T-cell (primary cell): Measurements from ENCODE around the gene TFE3. TPM values are rescaled to one million over a fixed set of nuclear protein-coding genes. Genes with fewer than 3 reads are reported as not detected.

ENCODE experiments used
- ATAC-seq, 4 experiments: fragments of 200-7000 bp in 3 of 4; fragments of 150-1000 bp in 1 of 4; cut with Tn5 transposase; replicated peaks in 1 of 4; 1 replicate in 3 of 4; 2 replicates in 1 of 4; pipeline ENCODE4 v1.10.0; 2021; ENCODE audit warnings: moderate library complexity in 3 of 4, mild to moderate bottlenecking in 2 of 4, moderate number of reproducible peaks in 1 of 4
- CTCF ChIA-PET, 2 donors: fragments of 300-600 bp; sonication (Branson Sonifier 250); formaldehyde crosslinking; loops; one replicate each; lab custom pipeline; 2022; ENCODE audit warnings: antibody characterized with exemption in 2 of 2; lab: Charles Lee
- POLR2A ChIA-PET, 2 donors: fragments of 300-600 bp; sonication (Branson Sonifier 250); formaldehyde crosslinking; loops; one replicate each; lab custom pipeline; 2022; ENCODE audit warnings: antibody characterized with exemption in 2 of 2; lab: Charles Lee
- DNase-seq, 35 experiments: peaks; one replicate each; pipeline versions ENCODE4 v3.0.0 to v3.0.0-alpha.2; 2013 to 2023
- H3K27ac ChIP-seq: one replicate; pipeline ENCODE4 v1.5.1; 2013; ENCODE audit warnings: low read length
- H3K27me3 ChIP-seq, 2 experiments: replicated peaks in 1 of 2; 1 replicate in 1 of 2; 2 replicates in 1 of 2; pipeline versions ENCODE4 v1.6.1 to v1.7.0; 2013; ENCODE audit warnings: low read length in 1 of 2, mixed read lengths in 1 of 2; ENCODE audit not compliant: control insufficient read depth in 2 of 2, insufficient read depth in 2 of 2; ENCODE audit errors: extremely low read depth in 1 of 2
- H3K36me3 ChIP-seq, 2 donors: 1 replicate in 1 of 2; 2 replicates in 1 of 2; pipeline versions ENCODE4 v1.6.1 to v1.7.0; 2013; ENCODE audit warnings: low read length in 1 of 2; ENCODE audit not compliant: control insufficient read depth in 2 of 2, insufficient read depth in 1 of 2; ENCODE audit errors: extremely low read depth in 1 of 2
- H3K4me1 ChIP-seq, 2 experiments: 1 replicate in 1 of 2; 2 replicates in 1 of 2; pipeline versions ENCODE4 v1.6.1 to v1.7.0; 2013; ENCODE audit warnings: low read length in 2 of 2, mixed read lengths in 1 of 2; ENCODE audit not compliant: insufficient read depth in 2 of 2, control insufficient read depth in 1 of 2; ENCODE audit errors: extremely low read depth in 1 of 2
- H3K4me3 ChIP-seq, 2 donors: 1 replicate in 1 of 2; 2 replicates in 1 of 2; pipeline versions ENCODE4 v1.5.1 to v1.7.0; 2013; ENCODE audit warnings: mild to moderate bottlenecking in 2 of 2, low read length in 1 of 2, moderate library complexity in 1 of 2; ENCODE audit not compliant: control insufficient read depth in 1 of 2; ENCODE audit errors: extremely low read depth in 1 of 2
- H3K9me3 ChIP-seq: 2 replicates; pipeline ENCODE4 v1.7.0; 2013
- H3K27ac Mint-ChIP-seq, 2 donors: one replicate each; pipeline ENCODE4 v1.8.0; 2020 to 2021; ENCODE audit warnings: mild to moderate bottlenecking in 2 of 2, mixed read lengths in 2 of 2
- H3K27me3 Mint-ChIP-seq, 2 donors: one replicate each; pipeline ENCODE4 v1.8.0; 2021 to 2022; ENCODE audit warnings: mixed read lengths in 2 of 2
- H3K36me3 Mint-ChIP-seq: one replicate; pipeline ENCODE4 v1.8.0; 2021; ENCODE audit warnings: mixed read lengths
- H3K4me1 Mint-ChIP-seq, 3 donors: one replicate each; pipeline ENCODE4 v1.8.0; 2020 to 2022; ENCODE audit warnings: mixed read lengths in 3 of 3, mild to moderate bottlenecking in 1 of 3
- H3K4me3 Mint-ChIP-seq, 3 donors: one replicate each; pipeline ENCODE4 v1.8.0; 2020 to 2022; ENCODE audit warnings: mild to moderate bottlenecking in 3 of 3, mixed read lengths in 3 of 3, moderate library complexity in 3 of 3
- H3K9me3 Mint-ChIP-seq, 3 donors: one replicate each; pipeline ENCODE4 v1.8.0; 2020 to 2022; ENCODE audit warnings: mixed read lengths in 3 of 3
- WGBS: methylation state at CpG from one replicate; pipeline ENCODE4 v1.1.5; 2013; ENCODE audit warnings: missing lambda C conversion rate; ENCODE audit not compliant: insufficient coverage; 5-methylcytosine and 5-hydroxymethylcytosine counted together
- total RNA-seq, 35 experiments: library from RNA in 6 of 35; stranded (reverse) in 6 of 35; fragments of 120-200 nt in 1 of 35; gene quantifications; one replicate each; pipeline versions ENCODE4 v1.2.1 to v1.2.4 and lab custom pipeline; 2013 to 2026

TFE3 gene
- total RNA-seq, 5 donors from 2014 or later (not counting 1 experiment from before 2014, with no cell fraction given), result 34.3 to 38.8 (median 35.6) TPM

DNA sequence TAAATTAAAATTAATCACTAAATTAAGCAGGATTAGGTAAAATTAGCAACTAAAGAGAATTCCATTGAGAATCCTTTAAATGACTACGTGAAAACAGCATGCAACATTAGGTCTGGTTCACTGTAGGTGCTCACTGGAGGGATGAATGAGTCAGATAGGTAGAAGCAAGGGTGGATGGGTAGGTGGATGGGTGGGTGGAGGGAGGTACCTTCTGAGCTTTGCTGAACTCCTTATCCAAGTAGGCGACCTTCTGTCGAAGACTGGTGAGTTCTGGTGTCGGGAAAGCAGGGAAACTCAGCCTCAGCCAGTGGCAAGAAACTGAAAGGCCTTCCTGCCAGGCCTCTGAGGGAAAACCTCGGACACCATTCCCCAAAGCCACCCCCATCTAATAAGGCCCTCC lies 44.1 kb downstream of the TFE3 start:
- ATAC-seq, result no peak
- no peak for DNase-seq
- Mint-ChIP-seq H3K9me3 (no peaks in the 10 kb centered on the region), H3K36me3 (peaks cover 30% of the 10 kb centered on the region), H3K27ac (no peak overlapping the region), H3K27me3 (peaks cover 0 to 14% of the 10 kb centered on the region in 2 donors), H3K4me1 (peaks cover 29 to 43% (median 35%) of the 10 kb centered on the region in 3 donors), H3K4me3 (no peak overlapping the region)
- Histone ChIP-seq H3K27me3 (no peaks in the 10 kb centered on the region), H3K4me3 (no peak overlapping the region), H3K4me1 (peaks cover 0 to 23% of the 10 kb centered on the region in 2 experiments), H3K27ac (no peak overlapping the region), H3K36me3 (peaks cover 0 to 32% of the 10 kb centered on the region in 2 donors), H3K9me3 (no peaks in the 10 kb centered on the region)
- POLR2A ChIA-PET, result interaction anchor here in 1 of 2 donors (0.5 kb wide), 1 partner anchor 98 kb away, joined by 3 read pairs; no protein-coding TSS in a partner anchor
- CTCF ChIA-PET, result no interaction called here
- no CpG with 5 or more reads among the region's 5 CpGs for WGBS

DNA sequence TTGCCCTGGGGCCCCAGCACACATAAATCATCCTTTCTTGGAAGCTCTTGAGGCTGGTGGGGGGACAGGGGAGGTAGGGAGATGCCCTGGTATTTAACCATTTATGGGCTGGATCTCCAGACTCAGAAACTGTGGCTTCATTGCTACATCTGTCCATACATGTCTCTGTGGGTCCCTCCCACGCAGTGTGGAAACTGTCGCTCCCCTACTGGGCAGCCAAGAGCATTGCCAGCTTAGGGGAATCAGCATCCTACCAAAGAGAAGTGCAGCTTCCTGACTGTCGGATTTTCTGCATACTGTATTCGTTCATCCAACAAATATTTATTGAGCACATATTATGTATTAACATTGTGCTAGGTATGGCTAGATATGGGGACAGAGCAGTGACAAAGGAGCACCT lies 44.8 kb downstream of the TFE3 start:
- WGBS, result no CpG with 5 or more reads among the region's 4 CpGs
- H3K4me3 ChIP-seq, result no peak overlapping the region
- ChIA-PET CTCF (interaction anchor here in 1 of 2 donors (0.6 kb wide), 1 partner anchor 49 kb away, joined by 8 read pairs; no protein-coding TSS in a partner anchor), POLR2A (no interaction called here)
- peaks cover 0 to 14% of the 10 kb centered on the region in 2 donors for H3K27me3 Mint-ChIP-seq
- peaks cover 30% of the 10 kb centered on the region for H3K36me3 Mint-ChIP-seq
- peaks cover 0 to 23% of the 10 kb centered on the region in 2 experiments for H3K4me1 ChIP-seq
- no peak for ATAC-seq
- H3K4me1 Mint-ChIP-seq, result peaks cover 29 to 42% (median 32%) of the 10 kb centered on the region in 3 donors
- no peak overlapping the region for H3K4me3 Mint-ChIP-seq
- DNase-seq, result no peak
- H3K9me3 ChIP-seq, result no peaks in the 10 kb centered on the region
- no peaks in the 10 kb centered on the region for H3K27me3 ChIP-seq
- H3K9me3 Mint-ChIP-seq, result no peaks in the 10 kb centered on the region
- H3K36me3 ChIP-seq, result peaks cover 0 to 37% of the 10 kb centered on the region in 2 donors
- H3K27ac Mint-ChIP-seq, result no peak overlapping the region
- no peak overlapping the region for H3K27ac ChIP-seq

DNA sequence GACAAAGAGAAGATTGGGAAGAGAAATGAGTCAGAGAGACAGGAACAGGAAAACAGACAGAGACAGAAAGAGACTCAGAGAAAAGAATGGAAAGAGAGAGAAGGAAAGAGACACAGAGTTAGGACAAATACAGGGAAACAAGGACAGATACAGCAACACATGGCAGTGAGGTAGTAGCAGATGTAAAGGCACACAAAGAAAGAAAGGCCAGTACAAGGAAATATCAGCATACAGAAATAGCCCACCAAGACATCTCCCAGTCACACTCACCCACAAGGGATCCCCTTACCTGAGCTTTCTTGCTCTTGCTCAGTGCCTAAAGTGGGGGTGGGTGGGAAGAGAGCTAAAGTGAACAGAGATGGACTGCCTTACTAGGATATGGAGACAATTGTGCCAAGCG lies 45.3 kb downstream of the TFE3 start:
- Histone ChIP-seq H3K27me3 (no peaks in the 10 kb centered on the region), H3K27ac (no peak overlapping the region), H3K36me3 (peaks cover 0 to 42% of the 10 kb centered on the region in 2 donors), H3K4me1 (peaks cover 0 to 23% of the 10 kb centered on the region in 2 experiments), H3K4me3 (no peak overlapping the region), H3K9me3 (no peaks in the 10 kb centered on the region)
- no peak for DNase-seq
- ATAC-seq, result no peak
- Mint-ChIP-seq H3K36me3 (peaks cover 30% of the 10 kb centered on the region), H3K27ac (peak overlapping the region in 1 of 2 donors; percentile 43), H3K9me3 (no peaks in the 10 kb centered on the region), H3K4me3 (no peak overlapping the region), H3K4me1 (peaks cover 29 to 42% (median 32%) of the 10 kb centered on the region in 3 donors), H3K27me3 (peaks cover 0 to 14% of the 10 kb centered on the region in 2 donors)
- POLR2A ChIA-PET, result no interaction called here
- no CpG with 5 or more reads among the region's 1 CpG for WGBS
- CTCF ChIA-PET, result interaction anchor here in 1 of 2 donors (0.6 kb wide), 1 partner anchor 48 kb away, joined by 8 read pairs; no protein-coding TSS in a partner anchor

DNA sequence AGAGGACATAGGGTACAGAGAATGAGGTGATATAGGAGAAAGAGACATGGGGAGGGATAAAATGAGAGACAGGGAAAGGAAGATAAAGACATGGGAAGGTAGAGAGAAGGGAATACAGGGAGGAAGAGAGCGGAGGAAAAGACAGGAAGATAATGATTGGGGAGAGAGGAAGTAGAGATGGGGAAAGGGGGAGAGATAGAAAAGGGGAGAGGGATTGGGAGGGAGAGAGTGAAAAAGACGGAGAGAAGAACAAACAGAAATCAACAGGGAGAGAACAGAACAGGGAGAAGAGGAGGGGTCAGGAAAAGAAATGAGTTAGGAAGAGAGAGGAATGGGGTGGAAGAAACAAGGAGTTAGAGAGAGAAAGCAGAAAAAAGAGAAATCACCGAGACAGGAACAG lies 45.7 kb downstream of the TFE3 start:
- CTCF ChIA-PET, result no interaction called here
- DNase-seq (no peak), ATAC-seq (no peak)
- Mint-ChIP-seq H3K4me3 (no peak overlapping the region), H3K4me1 (peaks cover 29 to 42% (median 30%) of the 10 kb centered on the region in 3 donors), H3K27me3 (peaks cover 0 to 14% of the 10 kb centered on the region in 2 donors), H3K9me3 (no peaks in the 10 kb centered on the region), H3K27ac (peak overlapping the region in 1 of 2 donors; percentile 63), H3K36me3 (peaks cover 33% of the 10 kb centered on the region)
- Histone ChIP-seq H3K4me3 (no peak overlapping the region), H3K27me3 (no peaks in the 10 kb centered on the region), H3K9me3 (no peaks in the 10 kb centered on the region), H3K27ac (no peak overlapping the region), H3K36me3 (peaks cover 0 to 44% of the 10 kb centered on the region in 2 donors), H3K4me1 (peaks cover 0 to 23% of the 10 kb centered on the region in 2 experiments)
- no CpG with 5 or more reads among the region's 3 CpGs for WGBS
- POLR2A ChIA-PET, result no interaction called here

DNA sequence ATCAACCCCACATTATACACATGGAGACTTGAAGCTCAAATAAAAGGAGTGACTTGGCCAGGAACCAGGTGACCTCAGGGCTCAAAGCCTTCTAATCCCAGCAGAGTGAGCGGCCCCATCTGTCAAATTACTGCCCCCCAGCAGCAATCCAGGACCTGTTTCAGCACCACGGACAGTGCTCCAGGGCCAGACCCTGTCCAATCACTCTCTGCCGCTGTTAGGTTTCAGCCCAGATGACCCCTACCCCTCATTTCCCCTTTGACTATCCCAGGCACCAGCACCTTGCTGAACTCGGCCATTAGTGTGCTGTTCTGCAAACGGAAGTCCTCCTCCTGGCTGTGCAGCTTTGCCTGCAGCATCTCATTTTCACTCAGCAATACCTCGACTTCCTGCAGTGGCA lies 46.2 kb downstream of the TFE3 start:
- H3K27me3 ChIP-seq, result no peaks in the 10 kb centered on the region
- Mint-ChIP-seq H3K9me3 (no peaks in the 10 kb centered on the region), H3K36me3 (peaks cover 36% of the 10 kb centered on the region), H3K27me3 (peaks cover 0 to 14% of the 10 kb centered on the region in 2 donors), H3K4me3 (no peak overlapping the region), H3K4me1 (peaks cover 28 to 41% (median 30%) of the 10 kb centered on the region in 3 donors), H3K27ac (peak overlapping the region in 1 of 2 donors; percentile 63)
- no peak overlapping the region for H3K4me3 ChIP-seq
- ChIA-PET CTCF (no interaction called here), POLR2A (no interaction called here)
- DNase-seq (peak in 1 of 35 experiments; percentile 21), ATAC-seq (no peak)
- peaks cover 0 to 23% of the 10 kb centered on the region in 2 experiments for H3K4me1 ChIP-seq
- H3K9me3 ChIP-seq, result no peaks in the 10 kb centered on the region
- no peak overlapping the region for H3K27ac ChIP-seq
- WGBS, result 93% methylated on average over 3 of the region's 6 CpGs
- H3K36me3 ChIP-seq, result peaks cover 0 to 45% of the 10 kb centered on the region in 2 donors

DNA sequence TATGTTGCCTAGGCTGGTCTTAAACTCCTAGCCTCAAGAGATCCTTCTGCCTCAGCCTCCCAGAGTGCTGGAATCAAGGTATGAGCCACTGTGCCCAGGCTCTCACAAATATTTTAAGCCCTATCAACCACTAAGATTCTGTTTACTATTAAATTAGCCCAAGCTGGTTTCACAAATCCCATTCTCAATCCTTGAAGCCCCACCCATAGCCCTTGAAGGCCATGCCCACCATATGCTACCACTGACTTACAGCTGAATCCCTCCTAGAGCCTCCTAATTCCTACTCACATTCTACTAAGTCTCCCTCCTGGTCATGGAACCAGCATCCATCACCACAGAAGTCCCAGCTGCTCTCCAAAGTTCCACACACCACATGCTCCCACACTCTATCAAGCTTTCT lies 50.8 kb downstream of the TFE3 start:
- Histone ChIP-seq H3K36me3 (peaks cover 0 to 56% of the 10 kb centered on the region in 2 donors), H3K9me3 (no peaks in the 10 kb centered on the region), H3K4me1 (no peaks in the 10 kb centered on the region), H3K27ac (no peak overlapping the region), H3K27me3 (no peaks in the 10 kb centered on the region), H3K4me3 (no peak overlapping the region)
- CTCF ChIA-PET, result no interaction called here
- Mint-ChIP-seq H3K27ac (no peak overlapping the region), H3K4me1 (peaks cover 6 to 9% (median 9%) of the 10 kb centered on the region in 3 donors), H3K36me3 (peaks cover 31% of the 10 kb centered on the region), H3K4me3 (no peak overlapping the region), H3K27me3 (peaks cover 0 to 11% of the 10 kb centered on the region in 2 donors), H3K9me3 (no peaks in the 10 kb centered on the region)
- POLR2A ChIA-PET, result interaction anchor here (0.6 to 0.7 kb wide), 3 partner anchors 15 to 186 kb away, joined by 3 to 6 read pairs (median 5); no protein-coding TSS in a partner anchor
- DNase-seq, result no peak
- ATAC-seq, result no peak
